Measurements from ENCODE around the gene ME1.

Gene ME1

DNA sequence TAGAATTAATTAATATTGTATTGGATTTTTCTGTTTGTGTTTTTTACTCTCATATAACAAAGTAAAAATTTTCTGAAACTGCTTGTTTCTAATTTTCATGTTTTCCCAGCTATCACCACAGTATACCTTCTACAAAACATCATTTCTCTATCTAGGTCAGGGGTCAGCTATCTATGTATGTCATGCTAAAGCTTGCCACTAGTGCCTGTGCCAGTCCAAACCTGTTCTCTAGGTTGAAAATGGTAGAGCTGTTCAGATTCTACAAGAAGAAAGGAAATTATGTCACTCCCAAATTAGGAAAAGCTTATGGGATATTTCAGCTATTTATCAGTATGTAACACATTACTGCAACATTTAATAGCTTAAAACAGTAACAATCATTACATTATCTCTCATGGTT, 5.8 kb upstream of the ME1 start:
- H3F3A ChIP-seq (ENCODE audit: low read depth), result no peaks in the 10 kb centered on the region
- no peaks in the 10 kb centered on the region for H3K79me2 ChIP-seq (ENCODE audit: insufficient read depth, low read length)
- H4K20me1 ChIP-seq (ENCODE audit: insufficient read depth, low read length, poor library complexity, severe bottlenecking), result no peaks in the 10 kb centered on the region
- peaks cover 15% of the 10 kb centered on the region for H3K4me1 ChIP-seq (ENCODE audit: insufficient read depth, low read length, poor library complexity, severe bottlenecking)
- H3K4me3 ChIP-seq (ENCODE audit: low read length, poor library complexity, severe bottlenecking), result no peak overlapping the region
- H2AFZ ChIP-seq (ENCODE audit: low read length), result no peak overlapping the region
- H3K9me2 ChIP-seq (replicated peaks; ENCODE audit: low read depth, low read length), result no peaks in the 10 kb centered on the region
- no peak for TF ChIP-seq EZH2phosphoT487 (IDR thresholded peaks at IDR 0.05; ENCODE audit: borderline replicate concordance)
- TF ChIP-seq, protein P1, sequence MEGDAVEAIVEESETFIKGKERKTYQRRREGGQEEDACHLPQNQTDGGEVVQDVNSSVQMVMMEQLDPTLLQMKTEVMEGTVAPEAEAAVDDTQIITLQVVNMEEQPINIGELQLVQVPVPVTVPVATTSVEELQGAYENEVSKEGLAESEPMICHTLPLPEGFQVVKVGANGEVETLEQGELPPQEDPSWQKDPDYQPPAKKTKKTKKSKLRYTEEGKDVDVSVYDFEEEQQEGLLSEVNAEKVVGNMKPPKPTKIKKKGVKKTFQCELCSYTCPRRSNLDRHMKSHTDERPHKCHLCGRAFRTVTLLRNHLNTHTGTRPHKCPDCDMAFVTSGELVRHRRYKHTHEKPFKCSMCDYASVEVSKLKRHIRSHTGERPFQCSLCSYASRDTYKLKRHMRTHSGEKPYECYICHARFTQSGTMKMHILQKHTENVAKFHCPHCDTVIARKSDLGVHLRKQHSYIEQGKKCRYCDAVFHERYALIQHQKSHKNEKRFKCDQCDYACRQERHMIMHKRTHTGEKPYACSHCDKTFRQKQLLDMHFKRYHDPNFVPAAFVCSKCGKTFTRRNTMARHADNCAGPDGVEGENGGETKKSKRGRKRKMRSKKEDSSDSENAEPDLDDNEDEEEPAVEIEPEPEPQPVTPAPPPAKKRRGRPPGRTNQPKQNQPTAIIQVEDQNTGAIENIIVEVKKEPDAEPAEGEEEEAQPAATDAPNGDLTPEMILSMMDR (conservative IDR thresholded peaks at IDR 0.05; ENCODE audit: low read length), result no peak
- H3K9me3 ChIP-seq (ENCODE audit: insufficient read depth, low read depth, low read length), result no peaks in the 10 kb centered on the region
- no peak overlapping the region for H3K4me2 ChIP-seq (ENCODE audit: low read depth, low read length, poor library complexity, severe bottlenecking)
- H3K27me3 ChIP-seq (ENCODE audit: insufficient read depth, low read length, poor library complexity, severe bottlenecking), result no peaks in the 10 kb centered on the region
- no peak overlapping the region for H3K9ac ChIP-seq (ENCODE audit: low read depth, low read length, poor library complexity, severe bottlenecking)
- no peaks in the 10 kb centered on the region for H3K36me3 ChIP-seq (ENCODE audit: insufficient read depth, low read length)

- H3K4me2 ChIP-seq (ENCODE audit: low read depth, low read length, poor library complexity, severe bottlenecking), result no peak overlapping the region
Observed at GRCh38 chr6:83433177-83433576, 2.3 kb upstream of the ME1 start.

GRCh38 chr6:83432636-83433035, 1.8 kb upstream of the ME1 start:
- Histone ChIP-seq H4K20me1 (ENCODE audit: insufficient read depth, low read length, poor library complexity, severe bottlenecking) (no peaks in the 10 kb centered on the region), H2AFZ (ENCODE audit: low read length) (no peak overlapping the region), H3K36me3 (ENCODE audit: insufficient read depth, low read length) (no peaks in the 10 kb centered on the region), H3F3A (ENCODE audit: low read depth) (no peaks in the 10 kb centered on the region), H3K9me2 (replicated peaks; ENCODE audit: low read depth, low read length) (no peaks in the 10 kb centered on the region), H3K79me2 (ENCODE audit: insufficient read depth, low read length) (no peaks in the 10 kb centered on the region), H3K4me1 (ENCODE audit: insufficient read depth, low read length, poor library complexity, severe bottlenecking) (peaks cover 15% of the 10 kb centered on the region), H3K27me3 (ENCODE audit: insufficient read depth, low read length, poor library complexity, severe bottlenecking) (no peaks in the 10 kb centered on the region), H3K9ac (ENCODE audit: low read depth, low read length, poor library complexity, severe bottlenecking) (no peak overlapping the region), H3K9me3 (ENCODE audit: insufficient read depth, low read depth, low read length) (no peaks in the 10 kb centered on the region), H3K4me3 (ENCODE audit: low read length, poor library complexity, severe bottlenecking) (no peak overlapping the region), H3K4me2 (ENCODE audit: low read depth, low read length, poor library complexity, severe bottlenecking) (no peak overlapping the region)
- TF ChIP-seq, protein P1 (conservative IDR thresholded peaks at IDR 0.05; ENCODE audit: low read length), result no peak
- no peak for TF ChIP-seq EZH2phosphoT487 (IDR thresholded peaks at IDR 0.05; ENCODE audit: borderline replicate concordance)

More at GRCh38 chr6:83433177-83433576, 2.3 kb upstream of the ME1 start:
- Histone ChIP-seq H3K9ac (ENCODE audit: low read depth, low read length, poor library complexity, severe bottlenecking) (no peak overlapping the region), H3F3A (ENCODE audit: low read depth) (no peaks in the 10 kb centered on the region), H3K4me3 (ENCODE audit: low read length, poor library complexity, severe bottlenecking) (no peak overlapping the region), H2AFZ (ENCODE audit: low read length) (no peak overlapping the region), H3K79me2 (ENCODE audit: insufficient read depth, low read length) (no peaks in the 10 kb centered on the region), H3K27me3 (ENCODE audit: insufficient read depth, low read length, poor library complexity, severe bottlenecking) (no peaks in the 10 kb centered on the region), H3K9me2 (replicated peaks; ENCODE audit: low read depth, low read length) (no peaks in the 10 kb centered on the region), H3K9me3 (ENCODE audit: insufficient read depth, low read depth, low read length) (no peaks in the 10 kb centered on the region), H3K4me1 (ENCODE audit: insufficient read depth, low read length, poor library complexity, severe bottlenecking) (peaks cover 15% of the 10 kb centered on the region), H3K36me3 (ENCODE audit: insufficient read depth, low read length) (no peaks in the 10 kb centered on the region), H4K20me1 (ENCODE audit: insufficient read depth, low read length, poor library complexity, severe bottlenecking) (no peaks in the 10 kb centered on the region)
- TF ChIP-seq, protein P1 (conservative IDR thresholded peaks at IDR 0.05; ENCODE audit: low read length), result no peak
- no peak for TF ChIP-seq EZH2phosphoT487 (IDR thresholded peaks at IDR 0.05; ENCODE audit: borderline replicate concordance)
